A549 (cell line): ENCODE results near the gene BPIFB3. TPM values are rescaled to one million over a fixed set of nuclear protein-coding genes. Genes with fewer than 3 reads are reported as not detected.

ENCODE experiments used
- ATAC-seq, 2 experiments: fragments of 200-7000 bp in 1 of 2; fragments of >200 bp in 1 of 2; cut with Nextera tagmentation in 1 of 2; cut with Tn5 transposase in 1 of 2; 3 replicates each; pipeline versions ENCODE4 v1.8.0 to v1.9.1; 2018 to 2020; ENCODE audit warnings: mild to moderate bottlenecking in 1 of 2, moderate library complexity in 1 of 2
- CTCF ChIA-PET: fragments of 300-600 bp; sonication (Branson Sonifier 250); formaldehyde crosslinking; extraction: SDS; loops from one replicate; lab custom pipeline; 2021; ENCODE audit warnings: antibody characterized with exemption, inconsistent platforms; lab: Yijun Ruan, JAX
- POLR2A ChIA-PET: fragments of 350-600 bp; formaldehyde crosslinking; extraction: SDS; loops from one replicate; lab custom pipeline; 2021; ENCODE audit warnings: antibody characterized with exemption, inconsistent platforms; lab: Yijun Ruan, JAX
- DNase-seq, 2 experiments: peaks; one replicate each; pipeline versions ENCODE4 v3.0.0 to v3.0.0-alpha.2; 2011 to 2016; ENCODE audit warnings: low read depth in 1 of 2, low spot score in 1 of 2
- FAIRE-seq: peaks from 2 replicates; lab custom pipeline; 2011; peaks lifted over from hg19 to GRCh38; lab: Jason Lieb, UNC
- H3K27ac ChIP-seq, 2 experiments: fragments of >200 bp; sonication (Bioruptor Twin); formaldehyde crosslinking; 3 replicates each; pipeline ENCODE4 v1.5.1; 2016 to 2017
- H3K4me1 ChIP-seq: fragments of >200 bp; sonication (Bioruptor Twin); formaldehyde crosslinking; 3 replicates; pipeline ENCODE4 v1.6.1; 2016
- H3K4me2 ChIP-seq: fragments of >200 bp; sonication (Bioruptor Twin); formaldehyde crosslinking; 3 replicates; pipeline ENCODE4 v1.6.1; 2016
- H3K4me3 ChIP-seq: fragments of >200 bp; sonication (Bioruptor Twin); formaldehyde crosslinking; 3 replicates; pipeline ENCODE4 v1.5.1; 2016
- H3K9me3 ChIP-seq: fragments of >200 bp; sonication (Bioruptor Twin); formaldehyde crosslinking; 3 replicates; pipeline ENCODE4 v1.6.1; 2016
- BCL3 ChIP-seq: fragments of >200 bp; sonication (Bioruptor Twin); formaldehyde crosslinking; IDR thresholded peaks from 3 replicates; pipeline ENCODE4 v1.6.1; 2016
- CBX2 ChIP-seq: fragments of 200-600 bp; sonication (generic); IDR thresholded peaks from 2 replicates; pipeline ENCODE4 v1.6.1; 2016; ENCODE audit warnings: low read depth, mild to moderate bottlenecking, borderline replicate concordance
- CBX8 ChIP-seq: fragments of 200-600 bp; sonication (generic); IDR thresholded peaks from 2 replicates; pipeline ENCODE4 v1.6.1; 2016
- CHD2 ChIP-seq: fragments of 150-350 bp; IDR thresholded peaks from 2 replicates; pipeline ENCODE4 v1.6.1; 2014; ENCODE audit warnings: low read length; ENCODE audit not compliant: partially characterized antibody
- EHF ChIP-seq: fragments of 250-450 bp; sonication (Bioruptor Pico); IDR thresholded peaks from 2 replicates; pipeline ENCODE4 v1.5.0; 2020; ENCODE audit warnings: mild to moderate bottlenecking
- EHMT2 ChIP-seq: fragments of 200-600 bp; sonication (generic); IDR thresholded peaks from 2 replicates; pipeline ENCODE4 v1.6.1; 2016; ENCODE audit warnings: antibody characterized with exemption, low read depth, mild to moderate bottlenecking, moderate library complexity
- EP300 ChIP-seq, 2 experiments: fragments of >200 bp; sonication (Bioruptor Twin); formaldehyde crosslinking; IDR thresholded peaks; 2 replicates in 1 of 2; 3 replicates in 1 of 2; pipeline ENCODE4 v1.6.1; 2016 to 2017
- HDAC2 ChIP-seq: fragments of 200-600 bp; sonication (generic); IDR thresholded peaks from 2 replicates; pipeline ENCODE4 v1.6.1; 2016
- HES2 ChIP-seq: fragments of >200 bp; sonication (Bioruptor Twin); formaldehyde crosslinking; IDR thresholded peaks from 2 replicates; pipeline ENCODE4 v1.6.1; 2016
- HEYL ChIP-seq: fragments of 250-450 bp; sonication (Bioruptor Pico); IDR thresholded peaks from 2 replicates; pipeline ENCODE4 v1.8.0; 2021; ENCODE audit warnings: mild to moderate bottlenecking, moderate library complexity
- HMGXB4 ChIP-seq: fragments of 250-450 bp; sonication (Bioruptor Pico); IDR thresholded peaks from 2 replicates; pipeline ENCODE4 v1.5.0; 2021; ENCODE audit warnings: mild to moderate bottlenecking, moderate library complexity, borderline replicate concordance
- JUN ChIP-seq, 2 experiments: fragments of >200 bp; sonication (Bioruptor Twin); formaldehyde crosslinking; IDR thresholded peaks; 2 replicates in 1 of 2; 3 replicates in 1 of 2; pipeline ENCODE4 v1.6.1; 2016 to 2017
- JUNB ChIP-seq: fragments of >200 bp; sonication (Bioruptor Twin); formaldehyde crosslinking; IDR thresholded peaks from 2 replicates; pipeline ENCODE4 v1.6.1; 2016
- NFE2L2 ChIP-seq: fragments of 150-350 bp; conservative IDR thresholded peaks from 2 replicates; pipeline ENCODE4 v1.6.1; 2014; ENCODE audit warnings: low read length
- NPAS2 ChIP-seq: fragments of 250-450 bp; sonication (Bioruptor Pico); IDR thresholded peaks from 2 replicates; pipeline ENCODE4 v1.8.0; 2022; ENCODE audit warnings: mild to moderate bottlenecking, moderate library complexity, borderline replicate concordance
- NR3C1 ChIP-seq: fragments of >200 bp; sonication (Bioruptor Twin); formaldehyde crosslinking; IDR thresholded peaks from 3 replicates; pipeline ENCODE4 v1.6.1; 2017
- PHF8 ChIP-seq: fragments of 200-600 bp; sonication (generic); IDR thresholded peaks from 2 replicates; pipeline ENCODE4 v1.6.1; 2016; ENCODE audit warnings: low read depth, mild to moderate bottlenecking, antibody characterized with exemption, moderate library complexity, borderline replicate concordance
- POLR2AphosphoS2 ChIP-seq: conservative IDR thresholded peaks from 2 replicates; pipeline ENCODE4 v1.6.1; 2012; ENCODE audit warnings: low read length, improper control_type of control experiment, inconsistent platforms
- RAD21 ChIP-seq, 2 experiments: fragments of >200 bp in 1 of 2; sonication (Bioruptor Twin) in 1 of 2; formaldehyde crosslinking in 1 of 2; IDR thresholded peaks in 1 of 2; conservative IDR thresholded peaks in 1 of 2; 2 replicates in 1 of 2; 3 replicates in 1 of 2; pipeline ENCODE4 v1.6.1; 2012 to 2018; ENCODE audit warnings: inconsistent platforms in 1 of 2
- RARB ChIP-seq: fragments of 250-450 bp; sonication (Bioruptor Pico); IDR thresholded peaks from 2 replicates; pipeline ENCODE4 v1.8.0; 2021; ENCODE audit warnings: mild to moderate bottlenecking, moderate library complexity
- SMC3 ChIP-seq: fragments of >200 bp; sonication (Bioruptor Twin); formaldehyde crosslinking; IDR thresholded peaks from 3 replicates; pipeline ENCODE4 v1.6.1; 2018; ENCODE audit warnings: inconsistent platforms
- USF2 ChIP-seq: fragments of 450-650 bp; IDR thresholded peaks from 2 replicates; pipeline ENCODE4 v1.6.1; 2014; ENCODE audit warnings: antibody characterized with exemption
- ZC3H11A ChIP-seq: fragments of 450-650 bp; IDR thresholded peaks from 2 replicates; pipeline ENCODE4 v1.6.1; 2014; ENCODE audit warnings: antibody characterized with exemption, mild to moderate bottlenecking
- ZFP36 ChIP-seq: fragments of 450-650 bp; IDR thresholded peaks from 2 replicates; pipeline ENCODE4 v1.6.1; 2014; ENCODE audit warnings: borderline replicate concordance; ENCODE audit not compliant: partially characterized antibody
- ZNF302 ChIP-seq: fragments of 250-450 bp; sonication (Bioruptor Pico); IDR thresholded peaks from 2 replicates; pipeline ENCODE4 v1.9.0; 2021; ENCODE audit warnings: inconsistent platforms, mild to moderate bottlenecking, moderate library complexity
- WGBS: methylation state at CpG from one replicate; pipeline ENCODE4 v1.1.6; 2017; ENCODE audit errors: missing lambda C conversion rate; 5-methylcytosine and 5-hydroxymethylcytosine counted together
- polyA plus RNA-seq, 4 experiments: library from polyadenylated mRNA; depleted of rRNA in 3 of 4; stranded (reverse); fragments of >200 nt; fragmentation: RNase III in 1 of 4; extraction: RNeasy Plus Mini Kit Qiagen cat#74134 plus additional on column Dnase treatment in 1 of 4; gene quantifications; 2 replicates in 3 of 4; 3 replicates in 1 of 4; pipeline ENCODE4 v1.2.3, GENCODE V29; 2011 to 2017

The BPIFB3 gene
- polyA plus RNA-seq, 2 of the 4 experiments (the other 2 are of a cell fraction) = not detected

- no peaks in the 10 kb centered on the region for H3K4me1 ChIP-seq
- 85% methylated on average over 5 of the region's 5 CpGs for WGBS
- no peak for DNase-seq
- no peaks in the 10 kb centered on the region for H3K9me3 ChIP-seq
- TF ChIP-seq BCL3 = no peak
- TF ChIP-seq EP300 (IDR thresholded peaks at IDR 0.05) = no peak
- TF ChIP-seq ZFP36 = no peak
- no peak for TF ChIP-seq NFE2L2
- TF ChIP-seq HMGXB4 (CRISPR knock-in tag) = no peak
- TF ChIP-seq EHMT2 = no peak
- TF ChIP-seq HEYL (CRISPR knock-in tag) = no peak
- no peak for TF ChIP-seq JUN (IDR thresholded peaks at IDR 0.05)
- no peak for TF ChIP-seq ZC3H11A
- TF ChIP-seq JUNB = no peak
- TF ChIP-seq RAD21 (conservative IDR thresholded peaks at IDR 0.05 in 1 of 2, IDR thresholded peaks at IDR 0.05 in 1 of 2) = no peak
- TF ChIP-seq CBX8 = no peak
- TF ChIP-seq RARB (CRISPR knock-in tag) = no peak
- no peak for TF ChIP-seq SMC3
- H3K27ac ChIP-seq = no peak overlapping the region
- no peak overlapping the region for H3K4me3 ChIP-seq
- ATAC-seq = no peak
- POLR2A ChIA-PET = no interaction called here
- no peak for FAIRE-seq
- no peak overlapping the region for H3K4me2 ChIP-seq
- CTCF ChIA-PET = no interaction called here
These were observed 57.6 kb downstream of the BPIFB3 start for GRCh38 chr20:33111306-33111705.

GRCh38 chr20:33112547-33113386, 59.1 kb downstream of the BPIFB3 start:
- no peak for TF ChIP-seq HDAC2
- no peak for TF ChIP-seq ZC3H11A
- no peak for TF ChIP-seq CHD2
- TF ChIP-seq NR3C1 = no peak
- no peak for TF ChIP-seq NPAS2 (CRISPR knock-in tag)
- TF ChIP-seq PHF8 = no peak
- no peak for TF ChIP-seq EHF (CRISPR knock-in tag)
- no peak for TF ChIP-seq JUN (IDR thresholded peaks at IDR 0.05)
- TF ChIP-seq CBX2 = no peak
- TF ChIP-seq POLR2AphosphoS2 = no peak
- no peak for TF ChIP-seq HES2
- TF ChIP-seq ZNF302 (CRISPR knock-in tag) = no peak
- TF ChIP-seq USF2 = no peak
- TF ChIP-seq, all 56 proteins: peak for 0
- Histone ChIP-seq H3K4me1 (no peaks in the 10 kb centered on the region), H3K4me2 (no peak overlapping the region), H3K9me3 (no peaks in the 10 kb centered on the region), H3K4me3 (no peak overlapping the region), H3K27ac (no peak overlapping the region)
- DNase-seq (no peak), FAIRE-seq (no peak), ATAC-seq (peak; percentile 24 to 28; a peak in 4 of 6 replicates)
- POLR2A ChIA-PET = no interaction called here
- CTCF ChIA-PET = interaction anchor here (2.3 kb wide), 1 partner anchor 17 kb away, joined by 11 read pairs; no protein-coding TSS in a partner anchor
- 48% methylated on average over 7 of the region's 7 CpGs for WGBS
